Inflammatory macrophage treated with lipopolysaccharide for 4 hours (primary cell): ENCODE results near the gene GIMD1.

ENCODE experiments used
- DNase-seq: peaks from one replicate; pipeline ENCODE4 v3.0.0-alpha.2; 2020

Gene GIMD1

DNA sequence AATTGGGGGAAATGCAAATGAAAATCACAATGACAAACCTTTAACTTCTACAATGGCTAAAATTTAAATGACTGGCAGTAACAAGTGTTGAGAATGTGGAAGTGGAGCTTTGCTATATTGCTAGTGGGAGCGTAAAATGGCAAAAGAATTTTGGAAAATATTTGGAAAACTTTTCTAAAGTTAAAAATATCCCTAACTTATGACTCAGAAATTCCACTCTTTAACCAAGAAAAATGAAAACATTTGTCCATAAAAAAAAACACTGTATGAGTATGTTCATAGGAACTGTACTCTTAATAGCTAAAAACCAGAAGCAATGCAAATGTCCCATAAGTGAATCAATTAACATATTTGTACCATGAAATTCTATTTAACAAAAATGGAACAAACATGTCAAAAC, 56.2 kb downstream of the GIMD1 start:
- DNase-seq, result no peak
